Left ventricle myocardium inferior (tissue), 1 donor: Measurements from ENCODE around the gene TMX1. TPM values are rescaled to one million over a fixed set of nuclear protein-coding genes. Genes with fewer than 3 reads are reported as not detected.

ENCODE experiments used
- DNase-seq: peaks from one replicate; pipeline ENCODE4 v3.0.0-alpha.2; 2020
- H3K27ac ChIP-seq: fragments of 200-600 bp; replicated peaks from 2 replicates; pipeline ENCODE4 v1.8.0; 2021
- H3K27me3 ChIP-seq: fragments of 200-600 bp; 2 replicates; pipeline ENCODE4 v1.8.0; 2021; ENCODE audit warnings: low read depth
- H3K36me3 ChIP-seq: fragments of 200-600 bp; 2 replicates; pipeline ENCODE4 v1.8.0; 2021
- H3K4me1 ChIP-seq: fragments of 200-600 bp; 2 replicates; pipeline ENCODE4 v1.8.0; 2021
- H3K4me3 ChIP-seq: fragments of 200-600 bp; 2 replicates; pipeline ENCODE4 v1.8.0; 2021; ENCODE audit warnings: mild to moderate bottlenecking, moderate library complexity
- H3K9me3 ChIP-seq: fragments of 200-600 bp; replicated peaks from 2 replicates; pipeline ENCODE4 v1.8.0; 2021
- intact Hi-C: fragments of 100-400 bp; cut with micrococcal nuclease; formaldehyde crosslinking; loops from one replicate; pipeline ENCODE4 v1.11.0; 2022
- total RNA-seq: library from RNA; stranded (reverse); fragmentation: NEBNext Ultra II Directional; extraction: Animal tissue kit (Norgen Biotek cat#: 25700); gene quantifications from one replicate; pipeline ENCODE4 v1.2.1, GENCODE V29; 2021
- TF ChIP-seq, protein P1 (sequence below): fragments of 200-600 bp; IDR thresholded peaks from 2 replicates; pipeline ENCODE4 v1.8.0; 2021; ENCODE audit warnings: antibody characterized with exemption, mild to moderate bottlenecking, borderline replicate concordance
- donor health status: DM: no; HTN: yes; CAD: no; lungs with severe emphysema.

Gene TMX1
- total RNA-seq, 1 donor from 2014 or later, result 8.6 TPM

DNA sequence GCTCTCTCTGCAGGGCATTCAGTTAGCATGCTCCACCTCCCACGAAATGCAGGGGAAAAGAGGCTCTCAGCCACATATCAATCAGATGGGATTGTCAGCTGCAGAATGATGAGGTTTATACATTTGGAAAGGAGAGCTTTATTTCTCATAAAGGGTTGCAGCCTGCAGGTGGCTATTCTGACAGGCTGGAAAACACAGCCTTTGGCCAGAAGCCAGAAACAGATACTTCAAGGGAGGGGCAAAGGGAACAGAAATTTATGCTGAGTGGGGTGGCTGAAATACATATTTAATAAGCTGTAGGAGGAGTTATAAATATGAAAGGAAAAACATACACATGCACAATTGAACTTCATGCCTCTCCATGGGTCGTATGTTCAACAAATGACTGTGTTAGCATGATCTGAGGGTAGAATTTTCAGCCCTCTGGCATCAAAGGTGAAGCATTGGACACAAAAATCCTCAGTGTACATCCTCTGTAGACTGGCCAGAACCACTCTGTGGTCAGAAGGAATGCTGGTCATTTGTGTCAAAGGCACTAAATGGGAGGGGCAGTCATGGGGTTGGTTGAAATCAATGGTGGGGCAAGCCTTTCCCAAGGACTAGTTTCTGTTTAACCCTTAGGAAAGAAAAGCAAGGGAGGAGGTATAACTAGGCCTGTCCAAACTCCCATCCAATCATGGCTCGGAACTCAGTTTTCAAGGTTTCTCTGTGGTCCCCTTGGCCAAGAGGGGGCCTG is 62.4 kb downstream of the TMX1 start:
- Histone ChIP-seq H3K4me1 (peaks cover 42% of the 10 kb centered on the region), H3K9me3 (no peaks in the 10 kb centered on the region), H3K27ac (no peak overlapping the region), H3K4me3 (no peak overlapping the region), H3K36me3 (no peaks in the 10 kb centered on the region), H3K27me3 (no peaks in the 10 kb centered on the region)
- intact Hi-C loops, result no loop called here
- TF ChIP-seq, protein P1, sequence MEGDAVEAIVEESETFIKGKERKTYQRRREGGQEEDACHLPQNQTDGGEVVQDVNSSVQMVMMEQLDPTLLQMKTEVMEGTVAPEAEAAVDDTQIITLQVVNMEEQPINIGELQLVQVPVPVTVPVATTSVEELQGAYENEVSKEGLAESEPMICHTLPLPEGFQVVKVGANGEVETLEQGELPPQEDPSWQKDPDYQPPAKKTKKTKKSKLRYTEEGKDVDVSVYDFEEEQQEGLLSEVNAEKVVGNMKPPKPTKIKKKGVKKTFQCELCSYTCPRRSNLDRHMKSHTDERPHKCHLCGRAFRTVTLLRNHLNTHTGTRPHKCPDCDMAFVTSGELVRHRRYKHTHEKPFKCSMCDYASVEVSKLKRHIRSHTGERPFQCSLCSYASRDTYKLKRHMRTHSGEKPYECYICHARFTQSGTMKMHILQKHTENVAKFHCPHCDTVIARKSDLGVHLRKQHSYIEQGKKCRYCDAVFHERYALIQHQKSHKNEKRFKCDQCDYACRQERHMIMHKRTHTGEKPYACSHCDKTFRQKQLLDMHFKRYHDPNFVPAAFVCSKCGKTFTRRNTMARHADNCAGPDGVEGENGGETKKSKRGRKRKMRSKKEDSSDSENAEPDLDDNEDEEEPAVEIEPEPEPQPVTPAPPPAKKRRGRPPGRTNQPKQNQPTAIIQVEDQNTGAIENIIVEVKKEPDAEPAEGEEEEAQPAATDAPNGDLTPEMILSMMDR, result no peak
- DNase-seq, result no peak

DNA sequence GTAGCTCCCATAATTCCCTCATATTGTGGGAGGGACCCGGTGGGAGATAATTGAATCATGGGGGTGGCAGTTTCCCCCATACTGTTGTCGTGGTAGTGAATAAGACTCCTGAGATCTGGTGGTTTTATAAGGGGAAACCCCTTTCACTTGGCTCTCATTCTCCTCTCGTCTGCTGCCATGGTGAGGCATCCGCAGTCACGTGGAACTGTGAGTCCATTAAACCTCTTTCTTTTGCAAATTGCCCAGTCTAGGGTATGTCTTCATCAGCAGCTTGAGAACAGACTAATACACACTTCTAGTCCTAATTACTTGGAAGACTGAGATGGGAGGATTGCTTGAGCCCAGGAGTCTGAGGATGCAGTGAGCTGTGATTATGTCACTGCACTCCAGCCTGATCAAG is 64.4 kb downstream of the TMX1 start:
- H3K27ac ChIP-seq, result no peak overlapping the region
- TF ChIP-seq, protein P1, result no peak
- DNase-seq, result no peak

DNA sequence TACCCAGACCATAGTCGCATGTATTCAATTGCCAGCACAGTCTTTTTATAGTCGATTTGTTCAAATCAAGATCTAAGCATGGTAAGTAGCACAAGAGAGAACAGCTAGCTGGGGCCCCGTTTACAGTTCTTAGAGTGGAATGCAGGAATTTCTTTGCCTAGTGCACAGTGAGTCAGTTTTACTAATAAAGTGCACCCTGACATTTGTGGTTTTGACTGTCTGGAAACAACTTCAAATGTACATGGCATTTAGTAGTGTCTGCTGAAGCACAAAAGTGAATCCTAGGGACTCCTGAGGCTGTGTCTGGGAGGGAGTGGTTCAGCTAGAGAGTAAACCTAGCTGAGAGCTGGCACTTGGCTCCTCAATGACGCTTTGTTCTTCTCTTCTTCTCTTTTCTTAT is 64.9 kb downstream of the TMX1 start:
- H3K27ac ChIP-seq, result no peak overlapping the region
- DNase-seq, result no peak

More for the DNA sequence above, 64.4 kb downstream of the TMX1 start:
- H3K27me3 ChIP-seq, result no peaks in the 10 kb centered on the region
- no peaks in the 10 kb centered on the region for H3K36me3 ChIP-seq
- H3K9me3 ChIP-seq, result no peaks in the 10 kb centered on the region
- no peak overlapping the region for H3K4me3 ChIP-seq
- peaks cover 32% of the 10 kb centered on the region for H3K4me1 ChIP-seq
- intact Hi-C loops, result no loop called here

DNA sequence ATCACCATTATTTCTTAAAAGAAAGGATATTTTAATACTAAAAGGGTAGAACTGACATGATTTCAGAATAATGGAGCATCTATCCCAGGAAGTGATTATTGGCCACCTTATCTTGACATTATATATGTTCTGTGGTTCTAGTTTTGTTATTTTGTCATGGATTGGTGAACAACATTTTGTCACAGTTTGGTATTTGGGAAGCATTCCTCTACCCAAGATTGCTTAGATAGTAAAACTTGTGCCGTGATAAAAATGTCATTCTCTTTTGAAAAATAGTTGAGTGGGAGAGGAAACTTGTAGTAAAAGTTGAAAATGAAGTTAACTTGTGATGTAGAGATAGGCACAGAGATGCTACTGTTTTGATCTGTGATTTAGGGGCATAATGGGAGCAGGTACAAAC is 65.7 kb downstream of the TMX1 start:
- no peak for DNase-seq

More for the DNA sequence above, 64.9 kb downstream of the TMX1 start:
- Histone ChIP-seq H3K9me3 (no peaks in the 10 kb centered on the region), H3K4me1 (peaks cover 28% of the 10 kb centered on the region), H3K4me3 (no peak overlapping the region), H3K27me3 (no peaks in the 10 kb centered on the region), H3K36me3 (no peaks in the 10 kb centered on the region)
- intact Hi-C loops, result no loop called here
- TF ChIP-seq, protein P1, result no peak

More for the DNA sequence above, 65.7 kb downstream of the TMX1 start:
- Histone ChIP-seq H3K9me3 (no peaks in the 10 kb centered on the region), H3K27me3 (no peaks in the 10 kb centered on the region), H3K27ac (no peak overlapping the region), H3K36me3 (no peaks in the 10 kb centered on the region), H3K4me1 (peaks cover 35% of the 10 kb centered on the region), H3K4me3 (no peak overlapping the region)
- TF ChIP-seq, protein P1, result no peak
- intact Hi-C loops, result no loop called here

Other genes starting within 250 kb of the TMX1 start
- gene TRIM9, start 145.1 kb upstream of the TMX1 start, total RNA-seq, result 0.27 TPM